Measurements from ENCODE around the gene RPS24.

DNA sequence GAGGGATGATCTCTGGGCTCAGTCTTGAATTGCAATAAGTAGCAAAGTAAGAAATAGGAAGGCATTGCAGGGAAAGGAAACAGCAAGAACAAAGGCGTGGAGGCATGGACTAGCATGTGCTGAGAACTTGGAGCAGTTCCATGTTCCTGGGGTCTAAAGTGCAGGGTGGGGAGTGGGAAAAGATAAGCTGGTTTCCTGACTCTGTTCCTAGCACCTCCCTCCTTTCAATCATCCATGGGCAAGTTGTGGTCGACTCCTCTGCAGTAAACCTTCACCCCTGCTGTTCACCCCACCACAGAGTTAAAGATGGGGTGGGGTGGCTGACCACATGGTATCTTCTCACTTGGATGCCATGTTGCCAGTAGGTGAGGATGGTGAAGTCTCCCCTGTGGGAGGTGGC is 29.6 kb downstream of the RPS24 start:
- TF ChIP-seq, protein P1, sequence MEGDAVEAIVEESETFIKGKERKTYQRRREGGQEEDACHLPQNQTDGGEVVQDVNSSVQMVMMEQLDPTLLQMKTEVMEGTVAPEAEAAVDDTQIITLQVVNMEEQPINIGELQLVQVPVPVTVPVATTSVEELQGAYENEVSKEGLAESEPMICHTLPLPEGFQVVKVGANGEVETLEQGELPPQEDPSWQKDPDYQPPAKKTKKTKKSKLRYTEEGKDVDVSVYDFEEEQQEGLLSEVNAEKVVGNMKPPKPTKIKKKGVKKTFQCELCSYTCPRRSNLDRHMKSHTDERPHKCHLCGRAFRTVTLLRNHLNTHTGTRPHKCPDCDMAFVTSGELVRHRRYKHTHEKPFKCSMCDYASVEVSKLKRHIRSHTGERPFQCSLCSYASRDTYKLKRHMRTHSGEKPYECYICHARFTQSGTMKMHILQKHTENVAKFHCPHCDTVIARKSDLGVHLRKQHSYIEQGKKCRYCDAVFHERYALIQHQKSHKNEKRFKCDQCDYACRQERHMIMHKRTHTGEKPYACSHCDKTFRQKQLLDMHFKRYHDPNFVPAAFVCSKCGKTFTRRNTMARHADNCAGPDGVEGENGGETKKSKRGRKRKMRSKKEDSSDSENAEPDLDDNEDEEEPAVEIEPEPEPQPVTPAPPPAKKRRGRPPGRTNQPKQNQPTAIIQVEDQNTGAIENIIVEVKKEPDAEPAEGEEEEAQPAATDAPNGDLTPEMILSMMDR (IDR thresholded peaks at IDR 0.05; ENCODE audit: low read depth, low read length): no peak
- no peak for TF ChIP-seq MYC (IDR thresholded peaks at IDR 0.05; ENCODE audit: low read depth, low read length)
- TF ChIP-seq POLR2A (IDR thresholded peaks at IDR 0.05; ENCODE audit: extremely low read depth, insufficient read length): no peak

All from NB4 (cell line).